K562 (cell line): ENCODE data around the gene ADGRG4. TPM values are rescaled to one million over a fixed set of nuclear protein-coding genes. Genes with fewer than 3 reads are reported as not detected.
A peak's percentile ranks its signal among the peaks of the same experiment; 100 is the strongest.

Source experiments
- ATF6 ChIP-seq: sonication (generic); formaldehyde crosslinking; IDR thresholded peaks from 2 replicates; pipeline ENCODE4 v1.4.0; 2020; ENCODE audit warnings: mild to moderate bottlenecking, missing genetic modification reagents
- CEBPG ChIP-seq, 3 experiments: fragments of 200-800 bp in 1 of 3; sonication (Bioruptor generic) in 1 of 3; sonication (generic) in 1 of 3; formaldehyde crosslinking in 1 of 3; IDR thresholded peaks in 2 of 3; conservative IDR thresholded peaks in 1 of 3; 2 replicates each; pipeline versions ENCODE4 v1.6.1 to v1.8.0; 2016 to 2022; ENCODE audit warnings: missing compliant biosample characterization in 2 of 3, missing genetic modification characterization in 2 of 3, mild to moderate bottlenecking in 1 of 3, missing genetic modification reagents in 1 of 3
- ETS1 ChIP-seq: conservative IDR thresholded peaks from 2 replicates; pipeline ENCODE4 v1.6.1; 2011; ENCODE audit warnings: low read depth, mild to moderate bottlenecking, low read length; ENCODE audit not compliant: control insufficient read depth
- GATAD2B ChIP-seq: fragments of 450-650 bp; IDR thresholded peaks from 2 replicates; pipeline ENCODE4 v1.6.1; 2017; ENCODE audit warnings: mild to moderate bottlenecking, borderline replicate concordance
- HLTF ChIP-seq: fragments of 450-650 bp; IDR thresholded peaks from 2 replicates; pipeline ENCODE4 v1.6.1; 2016
- LCOR ChIP-seq: sonication (generic); formaldehyde crosslinking; IDR thresholded peaks from 2 replicates; pipeline ENCODE4 v1.8.0; 2022; ENCODE audit warnings: mild to moderate bottlenecking, missing genetic modification reagents
- MTA1 ChIP-seq: fragments of 450-650 bp; IDR thresholded peaks from 2 replicates; pipeline ENCODE4 v1.6.1; 2017; ENCODE audit warnings: borderline replicate concordance
- SMAD2 ChIP-seq: fragments of 150-350 bp; IDR thresholded peaks from 2 replicates; pipeline ENCODE4 v1.6.1; 2014; ENCODE audit warnings: low read depth, mild to moderate bottlenecking, low read length
- TRIM28 ChIP-seq: fragments of 450-650 bp; IDR thresholded peaks from 2 replicates; pipeline ENCODE4 v1.6.1; 2017
- XRCC5 ChIP-seq: fragments of 200-400 bp; formaldehyde crosslinking; IDR thresholded peaks from 2 replicates; pipeline ENCODE4 v1.6.1; 2017; ENCODE audit warnings: low read depth, mild to moderate bottlenecking, low read length
- YY1 ChIP-seq, 3 experiments: IDR thresholded peaks; 2 replicates each; pipeline ENCODE4 v1.6.1; 2011; ENCODE audit warnings: low read length in 2 of 3, mild to moderate bottlenecking in 2 of 3, moderate library complexity in 2 of 3, borderline replicate concordance in 1 of 3, control low read depth in 1 of 3, low read depth in 1 of 3; ENCODE audit not compliant: insufficient read depth in 3 of 3, insufficient replicate concordance in 2 of 3, control insufficient read depth in 1 of 3, insufficient read length in 1 of 3; ENCODE audit errors: extremely low read depth in 1 of 3
- ZNF518B ChIP-seq: fragments of 250-450 bp; sonication (Bioruptor Pico); IDR thresholded peaks from 2 replicates; pipeline ENCODE4 v1.5.0; 2021; ENCODE audit warnings: mild to moderate bottlenecking, moderate library complexity
- ZNF766 ChIP-seq: fragments of 200-800 bp; sonication (Bioruptor generic); conservative IDR thresholded peaks from 2 replicates; pipeline ENCODE4 v1.6.1; 2016; ENCODE audit warnings: missing genetic modification characterization, missing compliant biosample characterization
- polyA plus RNA-seq, 8 experiments: library from polyadenylated mRNA; depleted of rRNA in 4 of 8; stranded (reverse) in 5 of 8; unstranded in 3 of 8; fragments of >200 nt; fragmentation: Nextera tagmentation in 2 of 8; fragmentation: Illumina TruSeq in 1 of 8; extraction: Ambion mirVana in 2 of 8; extraction: Trizol in 1 of 8; gene quantifications; 2 replicates each; pipeline versions ENCODE4 v1.2.1 to v1.2.3, GENCODE V29; 2011 to 2014; ENCODE audit warnings: inconsistent platforms in 1 of 8, missing spikeins in 1 of 8
- total RNA-seq, 7 experiments: library from RNA; depleted of rRNA in 6 of 7; stranded (reverse); fragments of >200 nt in 6 of 7; fragmentation: Illumina TruSeq in 2 of 7; extraction: Trizol in 2 of 7; gene quantifications; 2 replicates each; pipeline versions ENCODE4 v1.2.1 to v1.2.3, GENCODE V29; 2011 to 2021; ENCODE audit warnings: low replicate concordance in 1 of 7

The ADGRG4 gene
- total and polyA plus RNA-seq, 9 of the 15 experiments (the other 6 are each of a cell fraction or from before 2014, with no cell fraction given): not detected

GRCh38 chrX:136251041-136251991, 49.4 kb upstream of the ADGRG4 start, which contains the start of gene MAP7D3 (continued):
- TF ChIP-seq ZNF518B (CRISPR knock-in tag): no peak
- no peak for TF ChIP-seq TRIM28
- no peak for TF ChIP-seq HLTF
- no peak for TF ChIP-seq ETS1
- TF ChIP-seq MTA1: no peak
- TF ChIP-seq ATF6 (CRISPR knock-in tag): no peak
- peak in 2 of 3 experiments; percentile 79 to 88 for TF ChIP-seq YY1 (IDR thresholded peaks at IDR 0.05; ENCODE audit: borderline replicate concordance in 1 of 3, control insufficient read depth in 1 of 3, extremely low read depth in 1 of 3, insufficient read depth in 3 of 3, insufficient read length in 1 of 3, insufficient replicate concordance in 2 of 3, low read depth in 1 of 3, low read length in 2 of 3)
- no peak for TF ChIP-seq GATAD2B
- no peak for TF ChIP-seq ZNF766 (CRISPR knock-in tag)
- TF ChIP-seq SMAD2: no peak
- TF ChIP-seq CEBPG (CRISPR knock-in tag; IDR thresholded peaks at IDR 0.05): peak; percentile 71
- TF ChIP-seq CEBPG (tag; conservative IDR thresholded peaks at IDR 0.05 in 1 of 2, IDR thresholded peaks at IDR 0.05 in 1 of 2): peak; percentile 67 to 84
- no peak for TF ChIP-seq LCOR (CRISPR knock-in tag)
- TF ChIP-seq XRCC5: no peak
